GM19372 (cell line): ENCODE measurements around the gene WNT5B.
"Not testable (repeated sequence)": the region's sequence is repeated elsewhere in the genome, so short reads cannot be mapped to it uniquely, and the experiment has no call there.

ENCODE experiments used
- ATAC-seq: cut with Tn5 transposase; IDR thresholded peaks from one replicate; pipeline ENCODE4 v1.9.1; 2021; ENCODE audit warnings: mild to moderate bottlenecking, low read depth, moderate library complexity; ENCODE audit not compliant: unreplicated experiment

Gene WNT5B

DNA sequence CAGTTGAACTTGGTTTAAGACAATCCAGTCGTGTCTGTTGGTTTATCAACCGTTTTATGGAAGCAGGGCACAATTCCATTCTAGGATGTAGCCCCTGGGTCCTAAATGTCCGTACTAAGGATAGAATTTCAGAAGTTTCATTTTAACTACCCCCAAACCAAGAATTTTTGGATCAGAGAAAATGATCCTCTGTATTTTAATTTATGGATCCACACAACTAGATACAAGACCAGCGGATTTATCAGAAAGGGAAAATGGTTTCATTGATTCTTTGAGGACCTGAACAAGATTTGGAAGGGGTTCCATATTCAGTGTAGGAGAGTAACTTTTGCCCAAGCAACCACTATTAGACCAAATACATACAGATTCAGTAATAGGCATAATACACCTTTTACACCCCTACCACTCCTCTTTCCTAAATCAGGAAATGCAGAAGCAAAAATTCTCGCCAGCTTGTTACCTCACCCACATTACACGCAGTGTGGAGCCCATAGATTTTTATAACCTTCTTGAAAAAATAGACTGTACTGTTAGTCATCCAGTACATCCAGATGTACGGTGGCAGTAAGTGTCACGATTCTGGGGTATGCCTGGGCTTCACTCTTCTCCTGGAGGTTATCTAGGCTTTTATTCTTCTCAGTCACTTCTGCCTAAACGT lies 33.2 kb upstream of the WNT5B start:
- no peak for ATAC-seq

GRCh38 chr12:1598757-1599156 lies 30.3 kb upstream of the WNT5B start:
- no peak for ATAC-seq

GRCh38 chr12:1602706-1603105 lies 26.3 kb upstream of the WNT5B start:
- not testable (repeated sequence) for ATAC-seq

DNA sequence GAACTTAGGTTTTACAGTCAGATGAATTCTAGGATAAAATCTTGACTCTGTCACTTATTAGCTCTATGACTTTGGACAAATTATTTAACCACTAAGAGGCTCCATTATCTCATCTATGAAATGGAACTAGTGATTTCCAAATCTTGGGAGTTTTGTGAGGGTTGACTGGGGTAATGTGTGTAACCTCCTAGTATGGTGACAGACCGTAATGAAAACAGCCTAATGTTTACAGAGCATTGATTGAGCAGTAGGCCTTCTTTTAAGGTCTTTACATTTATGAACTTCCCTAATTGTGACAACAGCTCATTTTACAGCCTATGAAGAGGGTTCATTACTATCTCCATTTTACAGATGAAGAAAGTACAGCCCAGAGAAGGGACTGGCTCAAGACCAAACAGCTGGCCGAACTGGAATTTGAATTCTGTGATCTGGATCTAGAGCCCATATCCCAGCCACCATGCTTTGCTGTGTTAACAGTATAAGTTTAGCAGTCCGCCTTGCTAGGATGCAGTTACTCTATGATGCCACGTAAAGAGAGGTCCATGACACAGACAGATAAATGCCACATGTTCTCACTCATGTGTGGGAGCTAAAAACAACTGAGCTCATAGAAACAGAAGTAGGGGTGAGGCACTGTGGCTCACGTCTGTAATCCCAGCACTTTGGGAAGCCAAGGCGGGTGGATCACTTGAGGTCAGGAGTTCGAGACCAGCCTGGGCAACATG lies 25.6 kb upstream of the WNT5B start:
- no peak for ATAC-seq

GRCh38 chr12:1604464-1604863 lies 24.6 kb upstream of the WNT5B start:
- ATAC-seq: no peak

DNA sequence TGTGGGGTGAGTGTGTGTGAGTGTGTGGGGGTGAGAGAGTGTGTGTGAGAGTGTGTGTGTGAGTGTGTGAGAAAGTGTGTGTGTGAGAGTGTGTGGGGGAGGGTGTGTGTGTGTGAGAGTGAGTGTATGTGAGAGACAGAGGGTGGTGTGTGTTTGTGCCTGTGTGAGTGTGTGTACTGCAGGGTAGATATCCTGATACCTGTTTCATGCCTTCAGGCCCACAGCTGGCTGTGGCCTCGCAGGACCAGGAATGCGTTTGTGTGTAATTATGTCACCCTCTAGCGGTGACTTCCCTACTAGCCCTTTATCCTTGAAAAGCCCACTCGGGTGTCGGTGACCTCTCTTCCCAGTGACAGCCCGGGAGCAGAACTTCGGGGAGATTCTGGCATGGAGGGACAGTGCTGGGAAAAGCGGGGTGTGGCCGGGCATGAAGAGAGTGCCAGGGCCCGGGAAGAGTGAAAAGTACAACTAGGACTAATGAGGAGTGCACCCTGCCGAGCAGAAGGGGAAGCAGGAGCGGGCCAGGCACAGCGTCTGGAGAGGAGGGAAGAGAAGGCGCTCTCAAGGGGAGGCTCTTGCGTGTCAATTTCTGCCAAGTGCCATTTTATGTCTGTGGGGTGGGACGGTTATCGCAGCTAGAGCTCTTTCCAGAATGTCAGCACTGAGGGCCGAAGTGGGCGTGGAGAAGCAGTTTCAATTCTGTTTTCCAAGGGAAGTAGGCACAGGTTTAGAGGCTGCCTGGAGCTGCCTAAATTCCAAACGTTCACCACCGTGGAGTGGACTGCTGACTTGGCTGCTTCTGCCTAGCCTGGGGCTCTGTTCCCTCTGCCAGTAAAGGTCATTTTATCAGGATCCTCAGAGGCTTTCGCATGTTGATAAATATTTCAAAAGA lies 23.7 kb upstream of the WNT5B start:
- no peak for ATAC-seq

DNA sequence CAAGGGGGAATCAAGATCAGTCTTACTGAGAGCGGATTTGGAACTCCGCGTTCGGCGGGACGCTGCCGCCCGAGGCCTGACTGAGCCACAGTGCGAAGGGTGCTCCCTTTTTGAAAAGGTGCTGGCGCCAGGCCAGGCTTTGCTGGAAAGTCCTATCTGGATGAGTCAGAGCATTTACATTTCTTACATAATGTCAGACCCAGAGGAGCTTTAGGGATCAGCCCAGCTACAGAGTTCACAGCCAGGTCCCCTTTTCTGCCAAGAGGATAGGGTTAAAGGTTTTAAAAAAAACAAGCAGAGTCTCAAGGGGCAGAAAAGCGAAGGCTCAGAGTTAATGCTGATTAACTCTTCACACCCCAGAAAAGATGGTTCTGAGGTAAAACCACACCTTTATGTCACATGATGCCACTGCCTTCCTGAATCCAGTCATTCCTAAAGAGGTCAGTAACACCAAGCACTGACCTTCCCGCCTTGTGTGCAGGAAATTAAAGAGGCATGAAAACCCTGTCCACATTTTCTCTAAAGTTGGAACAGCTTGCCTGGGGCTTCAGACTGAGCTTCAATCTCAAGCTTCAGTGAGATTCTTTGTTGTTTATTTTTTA lies 22.9 kb upstream of the WNT5B start:
- no peak for ATAC-seq

- no peak for ATAC-seq
Measured at GRCh38 chr12:1607940-1608712, 20.9 kb upstream of the WNT5B start.

- no peak for ATAC-seq
Measured at GRCh38 chr12:1608713-1609119, 20.3 kb upstream of the WNT5B start.

- ATAC-seq: no peak
Measured at GRCh38 chr12:1610072-1610643, 18.9 kb upstream of the WNT5B start.

GRCh38 chr12:1611803-1612572 lies 17.0 kb upstream of the WNT5B start:
- no peak for ATAC-seq

GRCh38 chr12:1613860-1614259 lies 15.2 kb upstream of the WNT5B start:
- no peak for ATAC-seq

- ATAC-seq: no peak
Measured at GRCh38 chr12:1614360-1614759, 14.7 kb upstream of the WNT5B start.

DNA sequence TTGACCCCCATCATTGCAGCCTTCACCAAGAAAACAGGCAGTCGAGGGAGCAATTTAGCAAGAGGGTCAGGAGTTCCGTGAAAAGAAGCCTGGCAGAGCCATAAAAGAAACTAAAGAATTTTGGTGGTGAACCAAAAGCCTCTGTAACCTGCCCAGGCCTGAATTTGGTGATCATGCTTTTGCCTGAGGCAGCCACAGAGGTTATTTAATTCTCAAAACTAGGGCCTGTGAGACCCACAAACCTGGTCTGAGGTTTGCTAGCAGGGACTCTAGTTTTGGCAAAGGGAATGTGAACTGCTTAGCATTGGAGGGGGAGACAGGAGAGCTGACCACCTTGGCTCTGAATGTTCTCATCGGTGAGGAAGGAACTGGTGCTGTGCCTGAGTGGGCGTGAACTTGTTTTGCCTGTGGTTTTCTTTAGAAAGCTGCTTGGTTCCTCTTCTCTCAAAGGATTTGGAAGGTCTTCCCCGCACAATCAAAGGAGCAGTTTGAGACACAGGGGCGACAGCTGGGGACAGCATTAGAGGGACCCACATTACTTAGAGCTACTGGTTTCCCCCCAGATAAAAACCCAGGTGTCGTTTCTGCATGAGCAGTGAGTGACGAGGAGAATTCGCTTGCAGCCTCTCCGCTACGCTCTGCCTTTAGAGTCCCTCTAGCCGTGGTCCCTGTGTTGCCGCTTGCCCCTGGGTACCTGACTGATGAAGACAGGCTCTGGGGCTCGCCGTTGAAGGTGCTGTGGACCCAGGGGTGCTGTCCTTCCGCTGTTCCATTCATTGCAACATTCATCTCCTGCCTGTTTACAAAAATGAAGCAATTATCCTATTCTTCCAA lies 12.6 kb upstream of the WNT5B start:
- no peak for ATAC-seq

- no peak for ATAC-seq
Measured at GRCh38 chr12:1618489-1618888, 10.5 kb upstream of the WNT5B start.

DNA sequence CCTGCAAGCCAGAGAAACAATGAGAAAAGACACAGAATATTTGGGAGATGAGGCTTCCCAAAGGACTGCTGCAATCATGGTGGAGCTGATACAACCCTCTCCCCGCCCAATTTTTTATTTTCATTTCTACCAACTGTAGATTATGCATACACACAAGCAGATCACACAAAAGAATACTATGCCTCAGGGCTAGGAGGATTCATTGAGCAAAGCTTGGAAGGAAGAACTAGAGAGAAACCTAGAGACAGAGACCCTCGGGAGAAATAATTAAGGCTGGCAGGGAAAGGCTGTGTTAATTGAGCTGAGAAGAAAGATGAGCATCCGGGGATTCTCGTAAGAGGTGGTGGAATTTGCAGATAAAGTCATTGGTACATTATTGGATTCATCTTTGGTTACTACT lies 9.9 kb upstream of the WNT5B start:
- no peak for ATAC-seq

DNA sequence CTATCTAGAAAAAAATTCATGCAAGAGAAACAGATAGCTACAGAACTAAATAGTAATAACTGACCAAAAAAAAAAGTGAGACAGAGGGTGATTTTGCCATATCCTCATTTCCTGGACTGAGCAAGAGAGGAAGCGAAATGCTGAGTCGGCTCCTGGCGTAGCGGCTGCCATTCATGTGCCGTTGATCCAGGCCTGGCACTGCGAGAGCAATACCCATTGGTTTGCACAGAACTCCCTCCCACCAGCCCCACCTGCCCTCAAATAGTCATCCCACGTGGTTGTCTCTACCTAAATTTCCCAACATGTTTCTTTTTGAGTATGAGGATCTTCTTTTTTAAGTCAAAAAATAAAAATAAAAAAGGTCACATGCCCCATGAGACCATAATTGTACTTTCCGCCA lies 9.4 kb upstream of the WNT5B start:
- ATAC-seq: no peak

- no peak for ATAC-seq
Measured at GRCh38 chr12:1620092-1620491, 8.9 kb upstream of the WNT5B start.
